Skin of body (tissue), 2 donors: ENCODE measurements around the gene CTTNBP2. TPM values are rescaled to one million over a fixed set of nuclear protein-coding genes. Genes with fewer than 3 reads are reported as not detected.

Source experiments
- DNase-seq: peaks from one replicate; lab custom pipeline; 2025; lab: John Stamatoyannopoulos, UW
- total RNA-seq: library from RNA; depleted of rRNA; stranded (reverse); fragments of >200 nt; gene quantifications from one replicate; pipeline ENCODE4 v1.2.3, GENCODE V29; 2014

CTTNBP2 gene
- total RNA-seq, 1 donor from 2014 or later, result 5.5 TPM

GRCh38 chr7:117698018-117698417, 175.2 kb downstream of the CTTNBP2 start:
- no peak for DNase-seq

- no peak for DNase-seq
These were observed 180.9 kb downstream of the CTTNBP2 start for GRCh38 chr7:117692338-117692737.

- DNase-seq, result no peak
These were observed 183.1 kb downstream of the CTTNBP2 start for GRCh38 chr7:117690147-117690546.

- no peak for DNase-seq
These were observed 183.8 kb downstream of the CTTNBP2 start for GRCh38 chr7:117689406-117689805.

- no peak for DNase-seq
These were observed 185.1 kb downstream of the CTTNBP2 start for GRCh38 chr7:117688126-117688525.

- no peak for DNase-seq
These were observed 186.8 kb downstream of the CTTNBP2 start for GRCh38 chr7:117686311-117686935.

GRCh38 chr7:117685795-117686194, 187.4 kb downstream of the CTTNBP2 start:
- no peak for DNase-seq

- DNase-seq, result no peak
These were observed 189.6 kb downstream of the CTTNBP2 start for GRCh38 chr7:117683430-117684175.

- DNase-seq, result no peak
These were observed 190.4 kb downstream of the CTTNBP2 start for GRCh38 chr7:117682681-117683385.

GRCh38 chr7:117679120-117679519, 194.1 kb downstream of the CTTNBP2 start:
- DNase-seq, result no peak

GRCh38 chr7:117675497-117676435, 197.5 kb downstream of the CTTNBP2 start:
- DNase-seq, result no peak

- DNase-seq, result no peak
These were observed 198.6 kb downstream of the CTTNBP2 start for GRCh38 chr7:117674617-117675016.

- no peak for DNase-seq
These were observed 199.4 kb downstream of the CTTNBP2 start for GRCh38 chr7:117673839-117674238.

- no peak for DNase-seq
These were observed 199.9 kb downstream of the CTTNBP2 start for GRCh38 chr7:117673367-117673766.

- no peak for DNase-seq
These were observed 200.8 kb downstream of the CTTNBP2 start for GRCh38 chr7:117672453-117672852.

GRCh38 chr7:117669818-117670217, 203.4 kb downstream of the CTTNBP2 start:
- DNase-seq, result no peak

GRCh38 chr7:117667456-117667855, 205.8 kb downstream of the CTTNBP2 start:
- DNase-seq, result no peak

GRCh38 chr7:117666689-117667088, 206.6 kb downstream of the CTTNBP2 start:
- DNase-seq, result no peak

GRCh38 chr7:117666031-117666430, 207.2 kb downstream of the CTTNBP2 start:
- DNase-seq, result no peak

- no peak for DNase-seq
These were observed 207.9 kb downstream of the CTTNBP2 start for GRCh38 chr7:117665368-117665767.

- no peak for DNase-seq
These were observed 209.2 kb downstream of the CTTNBP2 start for GRCh38 chr7:117664047-117664446.
